ENCODE results near the gene HNRNPA1. TPM values are rescaled to one million over a fixed set of nuclear protein-coding genes. Genes with fewer than 3 reads are reported as not detected.

Gene HNRNPA1
- total and polyA plus RNA-seq, 9 of the 15 experiments (the other 6 are each of a cell fraction or from before 2014, with no cell fraction given), result 1,166 to 2,703 (median 1,815) TPM

DNA sequence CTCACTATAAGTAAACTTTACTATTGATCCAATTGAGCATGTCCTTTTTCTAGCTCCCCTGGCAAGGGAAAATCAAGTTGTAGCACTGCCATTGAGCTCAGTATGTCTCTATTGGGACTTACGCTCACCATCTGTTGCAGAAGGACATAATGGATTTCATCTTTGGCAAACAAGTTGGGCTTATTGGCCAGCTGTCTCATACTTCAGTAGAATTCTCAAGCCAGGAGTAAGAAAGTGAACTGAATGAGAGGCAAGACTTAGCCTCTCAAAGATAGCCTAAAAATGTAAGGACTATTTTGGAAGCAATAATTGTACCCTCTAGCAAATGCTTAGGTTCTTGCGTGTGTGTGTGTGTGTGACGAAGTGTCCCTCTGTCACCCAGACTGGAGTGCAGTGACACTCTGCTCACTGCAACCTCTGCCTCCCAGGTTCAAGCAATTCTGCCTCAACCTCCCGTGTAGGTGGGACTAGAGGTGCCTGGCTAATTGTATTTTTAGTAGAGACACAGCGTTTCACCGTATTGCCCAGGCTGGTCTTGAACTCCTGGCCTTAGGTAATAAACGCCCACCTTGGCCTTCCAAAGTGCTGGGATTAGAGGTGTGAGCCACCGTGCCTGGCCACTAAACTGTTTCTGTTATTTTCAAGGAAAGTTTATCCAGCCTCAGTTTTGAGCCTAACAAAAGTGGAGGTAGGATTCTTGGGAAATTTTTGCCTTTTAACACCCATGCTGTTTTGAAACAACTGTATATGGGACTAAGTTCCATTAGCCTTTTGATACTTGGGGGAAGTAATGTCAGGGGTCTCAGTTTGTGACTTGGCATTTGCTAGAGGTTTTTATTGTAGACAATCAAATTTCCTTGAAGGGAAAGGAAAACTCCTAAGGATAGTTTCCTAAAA is 7.0 kb downstream of the HNRNPA1 start (continued):
- TF ChIP-seq ZNF780A (CRISPR knock-in tag; IDR thresholded peaks at IDR 0.05), result peak; percentile 31; the same call in 1 of the 2 replicates
- TF ChIP-seq, protein P1, sequence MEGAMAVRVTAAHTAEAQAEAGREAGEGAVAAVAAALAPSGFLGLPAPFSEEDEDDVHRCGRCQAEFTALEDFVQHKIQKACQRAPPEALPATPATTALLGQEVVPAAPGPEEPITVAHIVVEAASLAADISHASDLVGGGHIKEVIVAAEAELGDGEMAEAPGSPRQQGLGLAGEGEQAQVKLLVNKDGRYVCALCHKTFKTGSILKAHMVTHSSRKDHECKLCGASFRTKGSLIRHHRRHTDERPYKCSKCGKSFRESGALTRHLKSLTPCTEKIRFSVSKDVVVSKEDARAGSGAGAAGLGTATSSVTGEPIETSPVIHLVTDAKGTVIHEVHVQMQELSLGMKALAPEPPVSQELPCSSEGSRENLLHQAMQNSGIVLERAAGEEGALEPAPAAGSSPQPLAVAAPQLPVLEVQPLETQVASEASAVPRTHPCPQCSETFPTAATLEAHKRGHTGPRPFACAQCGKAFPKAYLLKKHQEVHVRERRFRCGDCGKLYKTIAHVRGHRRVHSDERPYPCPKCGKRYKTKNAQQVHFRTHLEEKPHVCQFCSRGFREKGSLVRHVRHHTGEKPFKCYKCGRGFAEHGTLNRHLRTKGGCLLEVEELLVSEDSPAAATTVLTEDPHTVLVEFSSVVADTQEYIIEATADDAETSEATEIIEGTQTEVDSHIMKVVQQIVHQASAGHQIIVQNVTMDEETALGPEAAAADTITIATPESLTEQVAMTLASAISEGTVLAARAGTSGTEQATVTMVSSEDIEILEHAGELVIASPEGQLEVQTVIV (CRISPR knock-in tag; IDR thresholded peaks at IDR 0.05; ENCODE audit: borderline replicate concordance), result no peak; the same call in 1 of the 2 replicates
- TF ChIP-seq ZNF165 (CRISPR knock-in tag; IDR thresholded peaks at IDR 0.05; ENCODE audit: borderline replicate concordance), result no peak
- TF ChIP-seq BRD9 (IDR thresholded peaks at IDR 0.05; ENCODE audit: low read depth, partially characterized antibody), result no peak
- no peak for TF ChIP-seq MAFK (IDR thresholded peaks at IDR 0.05; ENCODE audit: low read length)
- TF ChIP-seq, protein P2, sequence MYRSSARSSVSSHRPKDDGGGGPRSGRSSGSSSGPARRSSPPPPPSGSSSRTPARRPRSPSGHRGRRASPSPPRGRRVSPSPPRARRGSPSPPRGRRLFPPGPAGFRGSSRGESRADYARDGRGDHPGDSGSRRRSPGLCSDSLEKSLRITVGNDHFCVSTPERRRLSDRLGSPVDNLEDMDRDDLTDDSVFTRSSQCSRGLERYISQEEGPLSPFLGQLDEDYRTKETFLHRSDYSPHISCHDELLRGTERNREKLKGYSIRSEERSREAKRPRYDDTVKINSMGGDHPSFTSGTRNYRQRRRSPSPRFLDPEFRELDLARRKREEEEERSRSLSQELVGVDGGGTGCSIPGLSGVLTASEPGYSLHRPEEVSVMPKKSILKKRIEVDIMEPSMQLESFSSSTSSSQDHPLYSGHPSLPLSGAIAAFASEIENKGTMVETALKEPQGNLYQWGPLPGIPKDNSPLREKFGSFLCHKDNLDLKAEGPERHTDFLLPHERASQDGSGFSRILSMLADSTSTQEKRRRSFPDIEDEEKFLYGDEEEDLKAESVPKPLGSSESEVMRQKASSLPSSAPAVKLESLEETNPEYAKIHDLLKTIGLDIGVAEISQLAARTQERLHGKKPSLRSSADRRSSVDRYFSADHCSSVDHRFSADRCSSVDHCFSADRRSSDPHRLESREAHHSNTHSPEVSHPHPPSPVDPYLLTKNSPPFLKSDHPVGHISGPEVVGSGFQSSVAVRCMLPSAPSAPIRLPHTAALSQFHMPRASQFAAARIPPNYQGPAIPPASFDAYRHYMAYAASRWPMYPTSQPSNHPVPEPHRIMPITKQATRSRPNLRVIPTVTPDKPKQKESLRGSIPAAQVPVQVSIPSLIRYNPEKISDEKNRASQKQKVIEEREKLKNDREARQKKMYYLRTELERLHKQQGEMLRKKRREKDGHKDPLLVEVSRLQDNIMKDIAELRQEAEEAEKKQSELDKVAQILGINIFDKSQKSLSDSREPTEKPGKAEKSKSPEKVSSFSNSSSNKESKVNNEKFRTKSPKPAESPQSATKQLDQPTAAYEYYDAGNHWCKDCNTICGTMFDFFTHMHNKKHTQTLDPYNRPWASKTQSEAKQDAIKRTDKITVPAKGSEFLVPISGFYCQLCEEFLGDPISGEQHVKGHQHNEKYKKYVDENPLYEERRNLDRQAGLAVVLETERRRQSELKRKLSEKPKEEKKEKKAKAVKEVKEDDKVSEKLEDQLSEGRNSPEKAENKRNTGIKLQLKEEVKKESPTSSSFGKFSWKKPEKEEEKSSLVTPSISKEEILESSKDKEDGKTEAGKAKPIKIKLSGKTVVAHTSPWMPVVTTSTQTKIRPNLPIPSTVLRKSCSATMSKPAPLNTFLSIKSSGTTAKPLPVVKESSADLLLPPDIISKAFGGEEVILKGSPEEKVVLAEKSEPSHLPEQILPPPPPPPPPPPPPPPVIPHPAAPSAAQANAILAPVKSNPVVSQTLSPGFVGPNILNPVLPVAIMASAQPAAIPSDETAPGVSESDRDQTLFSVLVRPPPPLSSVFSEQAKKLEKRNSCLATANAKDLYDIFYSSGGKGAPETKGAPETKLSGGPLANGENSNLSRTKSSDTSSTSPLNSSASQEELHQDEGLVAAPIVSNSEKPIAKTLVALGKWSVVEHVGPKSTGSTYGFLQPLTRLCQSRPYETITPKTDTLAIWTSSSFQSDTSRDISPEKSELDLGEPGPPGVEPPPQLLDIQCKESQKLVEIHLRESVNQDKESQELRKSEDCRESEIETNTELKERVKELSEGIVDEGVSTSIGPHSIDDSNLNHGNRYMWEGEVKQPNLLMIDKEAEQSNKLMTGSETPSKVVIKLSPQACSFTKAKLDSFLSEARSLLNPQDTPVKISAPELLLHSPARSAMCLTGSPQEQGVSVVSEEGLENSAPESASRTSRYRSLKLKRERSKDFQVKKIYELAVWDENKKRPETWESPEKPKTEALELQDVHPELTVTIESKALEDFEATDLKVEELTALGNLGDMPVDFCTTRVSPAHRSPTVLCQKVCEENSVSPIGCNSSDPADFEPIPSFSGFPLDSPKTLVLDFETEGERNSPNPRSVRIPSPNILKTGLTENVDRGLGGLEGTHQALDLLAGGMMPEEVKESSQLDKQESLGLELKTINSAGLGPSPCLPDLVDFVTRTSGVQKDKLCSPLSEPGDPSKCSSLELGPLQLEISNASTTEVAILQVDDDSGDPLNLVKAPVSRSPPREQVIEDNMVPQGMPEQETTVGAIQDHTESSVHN (IDR thresholded peaks at IDR 0.05; ENCODE audit: borderline replicate concordance in 1 of 2, low read depth in 1 of 2), result no peak
- no peak; the same call in 1 of the 2 replicates for TF ChIP-seq SMC3 (conservative IDR thresholded peaks at IDR 0.05; ENCODE audit: insufficient read depth, low read depth, low read length)
- no peak for TF ChIP-seq FOXM1 (IDR thresholded peaks at IDR 0.05; ENCODE audit: low read depth)
- TF ChIP-seq FOXM1 (CRISPR knock-in tag; IDR thresholded peaks at IDR 0.05; ENCODE audit: low read depth), result no peak
- TF ChIP-seq SMAD2 (IDR thresholded peaks at IDR 0.05; ENCODE audit: low read depth, low read length), result no peak
- TF ChIP-seq, protein P3, sequence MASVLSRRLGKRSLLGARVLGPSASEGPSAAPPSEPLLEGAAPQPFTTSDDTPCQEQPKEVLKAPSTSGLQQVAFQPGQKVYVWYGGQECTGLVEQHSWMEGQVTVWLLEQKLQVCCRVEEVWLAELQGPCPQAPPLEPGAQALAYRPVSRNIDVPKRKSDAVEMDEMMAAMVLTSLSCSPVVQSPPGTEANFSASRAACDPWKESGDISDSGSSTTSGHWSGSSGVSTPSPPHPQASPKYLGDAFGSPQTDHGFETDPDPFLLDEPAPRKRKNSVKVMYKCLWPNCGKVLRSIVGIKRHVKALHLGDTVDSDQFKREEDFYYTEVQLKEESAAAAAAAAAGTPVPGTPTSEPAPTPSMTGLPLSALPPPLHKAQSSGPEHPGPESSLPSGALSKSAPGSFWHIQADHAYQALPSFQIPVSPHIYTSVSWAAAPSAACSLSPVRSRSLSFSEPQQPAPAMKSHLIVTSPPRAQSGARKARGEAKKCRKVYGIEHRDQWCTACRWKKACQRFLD (CRISPR knock-in tag; IDR thresholded peaks at IDR 0.05), result no peak; the same call in 1 of the 2 replicates
- TF ChIP-seq MEIS2 (IDR thresholded peaks at IDR 0.05; ENCODE audit: partially characterized antibody), result no peak
- no peak for TF ChIP-seq TEAD2 (tag; IDR thresholded peaks at IDR 0.05)
- TF ChIP-seq SRSF1 (IDR thresholded peaks at IDR 0.05; ENCODE audit: low read depth, low read length), result no peak
- no peak for TF ChIP-seq GABPA (tag; conservative IDR thresholded peaks at IDR 0.05; ENCODE audit: low read depth)

Measured in K562 (cell line).